ENCODE measurements around the gene C14orf180.

C14orf180 gene

DNA sequence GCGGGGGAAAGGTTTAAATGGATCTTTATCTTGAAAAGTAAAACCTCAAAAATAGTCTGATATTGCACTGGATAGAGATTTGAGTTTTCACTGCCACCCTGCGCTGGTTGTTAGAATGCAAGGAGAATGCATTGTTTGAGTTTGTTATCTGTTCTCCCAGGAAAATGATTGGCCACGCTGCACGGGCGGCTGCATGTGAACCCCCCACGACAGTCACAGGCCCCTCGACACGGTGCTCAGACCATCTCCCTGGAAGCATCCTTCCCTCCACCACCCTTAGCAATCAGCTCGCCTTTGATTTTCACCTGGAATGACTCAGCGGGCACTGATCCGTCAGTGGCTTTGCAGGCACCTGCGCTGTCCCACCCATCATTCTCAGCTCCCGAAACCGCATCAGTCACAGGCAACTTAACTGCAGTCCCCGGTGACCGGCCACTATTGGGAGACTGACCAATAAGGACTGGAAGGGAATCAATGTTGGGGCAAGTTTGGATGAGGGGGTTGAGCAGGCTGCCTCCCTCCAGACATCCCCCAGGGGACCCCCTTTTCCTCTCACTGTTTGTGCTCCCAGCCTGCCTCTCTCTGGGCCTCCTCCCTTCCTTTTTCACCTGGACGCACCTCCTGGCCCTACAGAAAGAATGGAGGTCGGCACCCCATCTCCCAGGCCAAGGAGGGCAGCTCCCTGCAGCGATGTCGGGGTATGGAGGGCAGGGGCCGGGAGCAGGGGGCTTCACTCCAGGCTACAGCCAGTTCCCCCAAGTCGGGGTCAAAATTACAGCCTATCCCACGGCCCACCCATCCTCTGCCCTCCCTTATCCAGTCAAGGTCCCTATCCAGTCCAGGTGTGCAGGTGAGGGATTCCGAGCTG is 28.5 kb upstream of the C14orf180 start:
- no peak for DNase-seq

DNA sequence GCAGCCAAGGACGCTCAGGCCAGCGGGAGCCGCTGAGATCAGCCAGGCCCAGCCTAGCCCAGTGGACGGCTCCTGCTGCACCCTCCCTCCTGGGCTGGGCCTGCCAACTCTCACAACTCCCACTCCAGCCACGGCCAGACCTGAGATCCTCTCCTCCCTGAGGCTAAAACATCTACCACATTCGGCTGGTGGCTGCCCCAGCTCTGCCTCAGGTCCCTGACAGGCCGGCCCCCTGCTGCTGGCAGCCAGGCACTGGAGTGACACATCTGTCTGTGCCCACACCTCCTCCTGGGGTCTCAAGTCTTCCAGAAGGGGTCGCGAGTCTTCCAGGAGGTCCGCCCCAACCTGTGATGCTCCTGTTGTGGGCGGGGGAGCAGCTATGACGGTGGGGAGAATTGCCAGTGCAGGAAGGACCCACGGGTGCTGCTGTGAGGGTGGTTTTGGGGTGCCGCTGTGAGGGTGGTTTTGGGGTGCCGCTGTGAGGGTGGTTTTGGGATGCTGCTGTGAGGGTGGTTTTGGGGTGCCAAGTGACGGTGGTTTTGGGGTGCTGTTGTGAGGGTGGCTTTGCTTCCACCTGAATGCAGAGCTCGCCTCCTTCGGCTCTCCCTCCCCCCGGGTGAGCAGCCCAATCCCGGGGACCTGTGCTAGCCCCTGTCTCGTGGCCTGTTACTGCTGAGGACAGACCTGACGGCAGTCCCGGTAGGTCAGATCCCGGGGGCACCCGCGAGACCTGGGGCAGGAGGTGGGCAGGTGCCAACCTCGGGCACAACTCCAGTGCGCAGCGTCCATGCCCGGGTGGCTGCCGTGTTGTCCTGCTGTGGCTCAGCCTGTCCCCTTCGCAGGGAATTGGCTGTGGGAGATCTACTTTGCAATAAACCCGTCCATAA is 27.5 kb upstream of the C14orf180 start:
- DNase-seq: no peak

DNA sequence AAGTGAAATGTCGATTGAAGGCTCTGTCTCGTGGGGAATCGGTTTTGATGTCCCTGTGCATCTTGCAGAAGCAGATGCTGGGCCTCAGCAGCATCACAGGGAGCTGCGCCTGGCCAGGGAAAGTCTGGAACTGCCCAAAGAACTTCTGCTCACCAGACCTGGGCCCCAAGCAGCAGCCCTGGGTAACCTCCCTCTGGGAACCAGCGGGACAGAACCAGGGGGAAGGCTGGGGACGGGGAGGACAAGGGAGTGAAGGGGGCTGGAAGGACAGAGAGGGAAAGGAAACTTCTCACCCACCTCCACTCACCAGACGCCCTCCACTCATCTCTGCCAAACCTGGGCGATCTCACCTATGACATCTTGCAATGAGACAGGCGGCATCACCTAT is 26.8 kb upstream of the C14orf180 start:
- no peak for DNase-seq

GRCh38 chr14:104553166-104554087 is 26.1 kb upstream of the C14orf180 start:
- no peak for DNase-seq

GRCh38 chr14:104554088-104554607 is 25.4 kb upstream of the C14orf180 start:
- no peak for DNase-seq

DNA sequence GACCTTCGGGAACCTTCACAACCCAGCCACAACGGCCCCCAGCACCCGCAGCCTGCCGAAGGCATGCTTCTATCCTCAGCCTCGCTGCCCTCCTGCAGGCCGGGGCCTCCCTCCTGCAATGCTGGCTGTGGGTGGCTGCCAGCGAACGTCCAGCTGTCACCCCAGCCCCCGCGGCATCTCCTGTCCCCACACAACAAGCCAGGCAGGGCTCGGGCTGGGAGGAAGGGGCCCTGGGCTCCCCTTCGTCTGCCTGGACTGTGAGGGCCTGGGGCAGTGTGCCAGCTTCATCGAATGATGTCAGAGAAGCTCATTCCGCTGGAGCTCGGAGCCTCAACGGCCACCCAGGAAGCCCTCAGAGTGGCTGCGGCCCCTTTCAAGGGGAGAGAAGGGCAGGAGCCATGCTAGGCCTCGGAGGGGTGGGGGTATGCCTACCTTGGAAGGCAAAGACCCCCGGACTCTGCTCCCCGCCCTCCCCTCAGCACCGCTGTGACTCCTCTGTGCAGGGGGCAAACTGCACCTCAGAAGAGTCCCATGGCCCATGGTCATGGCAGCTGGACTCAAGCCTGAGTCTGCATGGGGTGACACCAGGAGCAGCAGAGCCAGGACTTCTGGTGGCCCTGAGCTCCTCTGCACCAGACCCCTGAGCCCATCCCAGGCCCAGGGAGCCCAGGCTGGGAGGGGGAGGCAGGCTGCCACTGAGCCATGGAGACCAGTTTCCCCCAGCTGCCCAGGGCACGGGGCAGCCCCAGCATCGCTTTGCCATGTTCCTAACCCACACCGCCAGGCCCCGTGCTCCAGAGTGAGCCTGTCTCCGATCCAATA is 24.7 kb upstream of the C14orf180 start:
- no peak for DNase-seq

- no peak for DNase-seq
Observed at GRCh38 chr14:104555430-104556255, 23.9 kb upstream of the C14orf180 start.

DNA sequence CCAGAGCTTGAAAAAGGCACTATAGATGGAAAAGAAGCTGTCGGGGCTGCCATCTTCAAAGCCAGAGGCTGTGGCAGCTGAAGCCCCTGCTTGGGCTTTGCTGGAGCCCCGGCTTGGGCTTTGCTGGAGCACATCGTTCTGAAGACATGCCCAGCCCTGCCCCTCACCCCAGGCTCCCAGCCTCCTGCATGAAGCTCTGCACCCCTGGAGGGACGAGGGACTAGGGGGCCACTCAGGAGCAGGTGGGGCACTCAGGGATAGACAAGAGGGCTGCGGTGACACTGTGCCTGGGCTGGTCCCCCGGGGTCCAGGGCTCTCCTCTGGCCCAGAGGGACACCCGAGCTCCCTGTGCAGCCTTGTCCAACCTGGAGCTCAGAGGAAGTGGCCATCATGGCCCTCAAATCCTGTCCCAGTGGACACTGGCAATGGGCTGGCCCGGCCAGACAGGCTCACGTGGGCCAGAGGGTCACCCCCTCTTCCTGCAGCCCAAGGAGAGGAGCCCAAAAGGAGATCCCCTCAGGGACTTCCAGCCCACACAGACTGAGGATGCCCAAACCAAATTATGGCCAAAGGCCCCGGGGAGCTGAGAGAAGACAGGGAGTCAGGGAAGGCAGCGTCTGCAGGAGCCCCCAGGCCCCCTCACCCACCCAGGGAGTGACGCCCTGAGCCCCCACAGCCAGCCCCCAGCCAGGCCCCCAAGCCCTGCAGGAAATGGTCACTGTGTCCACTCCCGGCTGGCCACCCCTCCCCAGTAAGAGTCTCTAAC is 23.1 kb upstream of the C14orf180 start:
- DNase-seq: no peak

DNA sequence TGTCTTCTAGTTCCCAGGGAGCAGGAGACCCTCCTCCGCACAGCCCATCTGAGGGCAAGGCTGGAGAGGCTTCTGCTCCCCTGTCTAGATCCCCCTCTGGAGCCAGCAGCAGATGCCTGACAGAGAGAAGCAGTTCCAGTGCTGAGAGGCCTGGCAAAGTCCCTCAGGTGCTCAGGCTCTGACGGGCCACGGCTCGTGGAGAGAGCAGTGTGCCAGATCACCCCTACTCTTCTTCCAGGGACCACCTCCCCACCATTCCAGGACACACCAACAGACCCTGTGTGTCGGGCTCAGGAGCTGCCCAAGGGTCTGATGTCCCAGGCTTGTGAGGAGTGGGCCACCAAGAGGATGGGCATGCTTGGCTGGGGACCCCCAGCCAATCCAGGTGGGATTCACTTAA is 22.5 kb upstream of the C14orf180 start:
- DNase-seq: no peak

GRCh38 chr14:104557766-104558165 is 21.8 kb upstream of the C14orf180 start:
- DNase-seq: no peak

DNA sequence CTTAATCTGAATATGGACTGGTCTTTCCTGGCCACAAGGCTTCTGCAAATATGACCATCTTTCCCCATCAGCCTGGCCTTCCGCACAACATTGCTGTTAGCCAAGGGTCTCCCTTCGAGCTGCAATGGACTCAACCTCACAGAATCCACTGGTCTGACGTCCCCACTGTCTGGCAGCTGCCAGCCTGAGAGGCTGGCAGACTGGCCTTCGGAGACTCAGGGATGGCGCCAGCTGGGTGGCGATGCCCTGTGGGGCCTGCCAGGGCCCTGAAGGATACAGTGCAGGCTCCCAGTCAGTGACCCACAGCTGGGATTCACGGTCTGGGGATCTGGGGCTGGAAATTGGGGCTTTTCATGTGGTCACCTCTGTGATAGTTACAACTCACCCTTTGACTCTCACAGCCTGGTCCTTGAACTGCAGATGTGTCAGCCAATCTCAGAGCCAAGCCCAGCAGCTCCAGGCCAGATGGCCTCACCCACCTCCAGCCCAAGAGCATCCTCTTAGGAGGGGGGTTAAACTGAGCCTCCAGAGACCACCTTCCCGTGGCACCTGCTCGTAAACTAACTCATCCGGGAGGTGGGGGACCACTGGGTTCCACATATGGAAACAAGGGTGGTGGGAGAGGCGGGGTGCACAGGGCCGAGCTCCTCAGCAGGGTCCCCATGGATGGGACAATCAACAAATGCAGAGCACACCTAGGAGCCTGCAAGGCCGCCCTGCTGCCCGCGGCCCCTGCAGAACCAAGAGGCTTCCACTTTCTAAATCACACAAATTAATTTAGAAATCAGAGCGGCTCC is 21.1 kb upstream of the C14orf180 start:
- no peak for DNase-seq

- DNase-seq: no peak
Observed at GRCh38 chr14:104559028-104559803, 20.3 kb upstream of the C14orf180 start.

GRCh38 chr14:104559804-104560585 is 19.6 kb upstream of the C14orf180 start:
- no peak for DNase-seq

GRCh38 chr14:104560586-104560945 is 19.0 kb upstream of the C14orf180 start:
- no peak for DNase-seq

GRCh38 chr14:104561124-104561557 is 18.4 kb upstream of the C14orf180 start:
- no peak for DNase-seq

- DNase-seq: no peak
Observed at GRCh38 chr14:104561632-104562495, 17.7 kb upstream of the C14orf180 start.
